GM21576 (cell line): ENCODE data around the gene BCL2L11.

ENCODE experiments used
- ATAC-seq: cut with Tn5 transposase; IDR thresholded peaks from one replicate; pipeline ENCODE4 v1.9.1; 2021; ENCODE audit warnings: mild to moderate bottlenecking, moderate library complexity; ENCODE audit not compliant: unreplicated experiment

Gene BCL2L11

GRCh38 chr2:111188681-111189080 lies 68.0 kb downstream of the BCL2L11 start:
- ATAC-seq: no peak

GRCh38 chr2:111189106-111189505 lies 68.4 kb downstream of the BCL2L11 start:
- no peak for ATAC-seq

- ATAC-seq: no peak
Measured at GRCh38 chr2:111190816-111191540, 70.3 kb downstream of the BCL2L11 start.

- ATAC-seq: no peak
Measured at GRCh38 chr2:111191877-111192276, 71.2 kb downstream of the BCL2L11 start.

DNA sequence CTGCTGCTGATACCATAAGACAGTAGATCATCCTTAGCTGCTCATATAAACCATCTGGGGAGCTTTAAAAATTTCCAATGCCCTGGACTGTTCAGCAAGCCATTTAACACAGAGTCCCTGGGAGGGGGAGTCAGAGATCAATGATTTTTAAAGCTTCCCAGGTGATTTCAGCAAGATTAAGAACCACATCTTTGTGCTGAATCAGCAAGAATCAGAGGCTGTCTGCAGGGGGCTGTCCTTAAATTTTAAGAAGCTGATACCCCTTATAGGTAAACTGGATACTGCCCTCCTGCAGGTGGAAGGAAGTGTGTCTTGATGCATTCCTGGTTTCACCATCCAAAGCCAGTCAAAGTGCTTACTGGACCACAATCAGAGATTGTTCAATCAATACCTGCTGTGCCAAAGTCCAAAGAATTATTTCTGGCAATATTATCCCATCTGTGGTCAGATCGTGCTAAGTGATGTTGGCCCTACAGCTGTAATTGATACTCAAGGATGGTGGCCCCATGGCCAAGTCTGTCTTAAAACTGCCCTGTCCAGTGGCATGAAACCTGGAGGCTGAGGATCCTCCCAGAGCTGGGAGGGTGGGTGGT lies 72.2 kb downstream of the BCL2L11 start:
- ATAC-seq: no peak

DNA sequence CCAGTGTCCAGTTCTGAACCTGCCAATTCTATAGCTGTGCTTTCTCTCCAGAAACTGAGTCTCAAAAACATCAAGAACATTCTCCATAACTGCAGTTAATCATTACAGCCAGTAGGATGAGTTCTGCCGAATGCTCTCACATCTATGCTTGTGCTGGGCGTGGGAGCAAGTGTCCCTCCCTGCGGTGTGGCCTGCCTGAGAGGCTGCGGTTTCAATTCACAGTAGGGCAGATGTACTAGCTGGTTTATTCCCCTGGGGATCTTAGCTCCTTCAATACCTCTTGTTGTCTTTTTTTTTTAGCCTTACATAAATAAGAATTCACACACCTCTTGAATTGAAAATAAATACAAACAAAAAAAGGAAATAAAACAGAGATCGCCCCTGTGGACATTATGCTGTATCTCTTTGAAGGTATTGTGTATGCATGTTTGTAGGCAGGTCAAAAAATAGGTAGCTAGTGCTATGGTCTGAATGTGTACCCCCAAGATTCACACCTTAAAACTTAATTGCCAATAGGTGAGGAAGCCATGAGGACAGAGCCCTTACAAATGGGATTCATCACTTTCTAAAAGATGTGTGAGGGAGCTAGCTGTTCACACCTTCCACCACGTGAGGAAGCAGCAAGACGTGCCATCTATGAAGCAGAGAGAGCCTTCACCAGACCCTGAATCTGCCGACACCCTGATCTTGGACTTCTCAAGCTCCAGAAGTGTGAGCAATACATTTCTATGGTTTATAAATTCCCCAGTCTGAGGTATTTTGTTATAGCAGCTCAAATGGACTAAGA lies 74.3 kb downstream of the BCL2L11 start:
- ATAC-seq: peak; percentile 89

DNA sequence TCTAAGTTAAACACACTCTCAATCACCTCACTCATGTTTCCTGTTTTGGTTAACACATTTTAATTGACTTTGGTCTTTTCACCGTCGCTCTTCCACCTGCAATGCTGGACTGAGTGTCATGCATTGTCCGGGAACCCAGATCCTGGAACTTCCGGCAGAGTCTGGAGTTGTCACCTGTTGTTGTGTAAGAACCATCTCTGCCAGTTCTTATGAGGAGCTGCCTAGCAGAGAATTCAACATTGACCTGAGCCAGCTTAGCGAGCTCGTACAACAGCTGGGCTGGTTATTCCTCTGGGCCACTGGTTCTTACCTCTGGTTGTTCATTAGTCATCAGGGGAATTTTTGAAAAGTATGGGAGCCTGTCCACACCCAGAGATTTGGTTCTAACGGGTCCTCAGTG lies 75.7 kb downstream of the BCL2L11 start:
- no peak for ATAC-seq

GRCh38 chr2:111198701-111199100 lies 78.0 kb downstream of the BCL2L11 start:
- ATAC-seq: no peak

- no peak for ATAC-seq
Measured at GRCh38 chr2:111199840-111200239, 79.1 kb downstream of the BCL2L11 start.

DNA sequence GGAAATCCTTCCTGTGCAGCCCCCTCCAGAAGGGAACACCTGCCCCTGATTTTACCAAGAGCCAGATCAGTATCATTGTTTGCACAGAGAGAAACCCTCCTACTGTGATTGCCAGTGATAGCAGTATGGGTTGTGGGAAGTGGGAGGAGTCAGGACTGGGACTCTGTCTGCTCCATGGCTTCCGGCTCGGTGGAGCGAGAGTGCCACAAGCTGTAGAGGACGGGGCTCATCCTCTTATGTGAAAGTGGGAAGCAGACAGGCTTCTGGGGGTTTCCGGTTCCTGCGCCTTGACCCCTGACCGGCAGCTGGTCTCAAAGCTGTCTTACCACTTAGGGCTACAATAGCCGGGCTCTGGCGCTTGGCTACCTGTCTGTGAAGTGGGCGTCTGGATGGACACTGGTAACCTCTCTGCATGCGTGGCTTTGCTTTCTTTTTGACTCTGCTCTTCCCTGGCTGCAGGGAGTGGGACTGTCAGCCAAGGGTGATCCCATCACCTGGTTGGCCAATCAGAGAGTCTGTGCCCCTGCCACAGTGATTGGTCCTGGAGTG lies 79.7 kb downstream of the BCL2L11 start:
- ATAC-seq: no peak

GRCh38 chr2:111201214-111201613 lies 80.5 kb downstream of the BCL2L11 start:
- peak; percentile 93 for ATAC-seq

DNA sequence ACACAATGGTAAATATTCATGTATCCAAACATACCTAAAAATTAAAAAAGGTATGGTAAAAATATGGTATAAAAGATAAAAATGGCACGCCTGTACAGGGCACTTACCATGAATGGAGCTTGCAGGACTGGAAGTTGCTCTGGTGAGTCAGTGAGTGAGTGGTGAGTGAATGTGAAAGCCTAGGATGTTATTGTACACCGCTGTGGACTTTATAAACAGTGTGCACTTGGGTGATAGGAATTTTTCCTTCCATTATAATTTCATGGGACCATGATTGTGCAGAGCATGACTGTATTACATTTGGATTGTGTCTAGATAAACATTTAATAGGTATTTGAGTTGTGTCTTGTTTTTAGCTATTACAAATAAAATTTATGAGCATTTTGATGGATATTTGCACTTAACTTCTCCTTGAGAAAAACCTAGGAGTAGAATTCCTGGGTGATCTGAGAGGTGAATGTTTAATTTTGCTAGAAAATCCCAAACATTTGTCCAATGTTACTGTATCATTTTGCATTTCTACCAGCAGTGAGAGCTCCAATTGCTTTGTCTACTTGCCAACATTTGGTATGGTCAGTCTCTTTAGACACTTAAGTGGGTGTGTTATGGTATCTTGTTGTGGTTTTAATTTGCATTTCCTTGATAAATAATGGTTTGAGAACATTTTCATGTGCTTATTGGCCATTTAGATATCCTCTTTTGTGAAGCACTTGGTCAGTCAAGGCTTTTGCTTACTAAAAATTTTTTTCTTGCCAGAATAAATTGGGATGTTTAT lies 81.7 kb downstream of the BCL2L11 start:
- ATAC-seq: no peak

DNA sequence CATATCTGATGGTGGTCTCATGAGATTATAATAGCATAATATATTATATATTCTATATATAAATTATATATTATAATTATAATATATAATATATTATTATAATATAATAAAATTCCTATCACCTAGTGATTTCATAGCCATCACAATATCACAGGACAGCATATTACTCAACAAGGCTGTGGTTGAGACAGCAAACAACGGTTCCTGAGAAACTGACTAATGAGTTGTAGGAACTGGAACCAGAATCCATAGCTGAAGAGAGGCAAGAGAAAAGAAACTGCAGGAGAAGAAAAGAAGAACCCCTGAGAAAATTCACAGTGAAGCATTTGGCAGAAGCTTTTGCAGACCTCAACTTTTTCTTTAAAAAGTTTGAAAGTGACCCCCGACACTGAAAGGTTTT lies 84.0 kb downstream of the BCL2L11 start:
- ATAC-seq: no peak

GRCh38 chr2:111205774-111206173 lies 85.1 kb downstream of the BCL2L11 start:
- no peak for ATAC-seq

DNA sequence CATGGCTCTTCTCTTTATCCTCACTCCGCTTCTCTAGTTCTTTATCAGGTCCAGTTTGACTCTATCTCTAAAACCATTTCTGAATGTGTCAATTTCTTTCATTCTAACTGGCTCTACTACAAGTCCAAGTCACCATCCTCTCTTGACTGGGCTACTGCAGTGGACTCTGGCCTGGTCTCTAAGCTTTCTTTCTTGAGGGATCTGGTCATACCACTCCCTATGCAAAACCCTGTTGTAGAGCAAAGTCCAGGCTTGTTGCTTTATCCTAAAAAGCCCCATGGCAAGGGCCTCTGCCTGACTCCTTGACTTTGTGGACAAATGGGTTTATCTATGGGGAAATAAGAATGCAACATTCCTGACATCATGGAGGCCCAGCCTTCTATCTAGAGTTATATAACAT lies 87.1 kb downstream of the BCL2L11 start:
- ATAC-seq: no peak

- ATAC-seq: no peak
Measured at GRCh38 chr2:111208639-111209038, 87.9 kb downstream of the BCL2L11 start.

- ATAC-seq: peak; percentile 92
Measured at GRCh38 chr2:111209045-111209514, 88.4 kb downstream of the BCL2L11 start.

DNA sequence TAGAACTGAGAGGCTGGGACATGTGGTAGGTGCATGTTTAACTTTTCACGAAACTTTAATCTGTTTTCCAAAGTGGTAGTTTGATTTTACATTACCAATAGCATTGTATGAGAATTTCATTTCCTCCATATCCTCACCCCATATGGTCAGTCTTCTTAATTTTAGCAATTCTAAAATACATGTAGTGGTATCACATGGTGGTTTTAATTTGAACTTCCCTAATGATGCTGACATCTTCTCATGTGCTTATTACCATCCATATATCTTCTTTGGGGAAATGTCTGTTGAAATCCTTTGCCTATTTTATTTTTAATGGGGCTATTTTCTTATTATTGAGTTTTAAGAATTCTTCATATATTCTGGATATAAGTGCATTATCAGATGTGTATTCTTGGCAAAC lies 89.3 kb downstream of the BCL2L11 start:
- no peak for ATAC-seq

DNA sequence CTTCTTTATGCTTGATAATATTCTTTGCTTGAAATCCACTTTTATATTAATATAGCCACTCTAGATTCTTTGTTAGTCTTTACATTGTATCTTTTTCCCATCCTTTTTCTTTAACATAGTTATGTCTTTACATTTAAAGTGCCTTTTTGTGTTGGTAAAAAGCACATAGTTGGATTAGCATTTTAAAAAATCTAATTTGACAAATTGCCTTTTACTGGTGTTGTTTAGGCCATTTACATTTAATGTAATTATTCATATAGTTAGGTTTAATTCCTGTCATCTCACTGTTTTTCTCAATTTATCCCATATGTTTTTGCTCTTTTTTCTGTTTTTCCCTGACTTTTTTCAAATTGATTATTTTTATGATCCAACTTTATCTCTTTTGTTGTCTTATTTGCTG lies 93.2 kb downstream of the BCL2L11 start:
- no peak for ATAC-seq

DNA sequence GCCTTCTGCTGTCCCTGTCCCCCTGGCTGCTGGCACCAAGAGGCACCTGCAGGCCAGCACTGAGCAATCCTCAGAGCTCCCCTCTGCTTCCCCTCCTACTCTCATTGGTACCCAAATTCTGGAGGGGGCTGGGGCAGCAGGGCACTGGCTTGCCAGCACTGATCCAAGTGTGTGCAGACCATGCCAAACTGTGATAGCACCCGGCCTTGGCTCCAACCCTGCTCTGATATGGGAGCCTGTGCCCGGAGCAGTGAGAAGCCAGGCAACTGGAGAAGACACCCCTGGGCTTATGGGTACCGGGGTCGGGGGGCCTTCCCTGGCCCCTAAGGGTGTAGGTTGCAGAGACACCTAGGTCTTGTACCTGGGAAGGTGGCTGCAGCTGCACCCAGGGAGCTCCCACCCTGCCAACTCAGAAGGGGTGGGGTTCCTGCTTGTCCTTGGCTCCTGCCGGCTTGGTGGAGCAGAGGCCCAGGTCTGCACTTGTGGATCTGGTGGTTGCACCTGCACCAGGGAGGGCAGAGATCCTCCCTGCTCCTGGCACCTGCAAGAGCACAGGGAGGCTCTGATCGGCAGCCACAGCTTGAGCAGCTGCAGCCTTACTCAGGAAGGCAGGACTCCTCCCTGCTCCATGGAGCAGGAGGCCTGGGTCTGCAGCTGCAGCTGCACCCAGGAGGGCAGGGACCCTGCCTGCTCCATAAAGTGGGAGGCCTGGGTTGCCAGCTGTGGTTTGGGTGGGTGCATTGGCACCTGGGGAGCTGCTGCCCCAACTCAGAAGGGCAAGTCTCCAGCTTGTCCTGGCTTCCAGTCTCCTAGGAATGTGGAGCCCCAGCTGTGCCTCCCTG lies 96.3 kb downstream of the BCL2L11 start:
- ATAC-seq: no peak
